Measurements from ENCODE around the gene ANTXR1. TPM values are rescaled to one million over a fixed set of nuclear protein-coding genes. Genes with fewer than 3 reads are reported as not detected.

ANTXR1 gene
- total and polyA plus RNA-seq, 10 donors, result 2.8 to 66.7 (median 36.9) TPM

DNA sequence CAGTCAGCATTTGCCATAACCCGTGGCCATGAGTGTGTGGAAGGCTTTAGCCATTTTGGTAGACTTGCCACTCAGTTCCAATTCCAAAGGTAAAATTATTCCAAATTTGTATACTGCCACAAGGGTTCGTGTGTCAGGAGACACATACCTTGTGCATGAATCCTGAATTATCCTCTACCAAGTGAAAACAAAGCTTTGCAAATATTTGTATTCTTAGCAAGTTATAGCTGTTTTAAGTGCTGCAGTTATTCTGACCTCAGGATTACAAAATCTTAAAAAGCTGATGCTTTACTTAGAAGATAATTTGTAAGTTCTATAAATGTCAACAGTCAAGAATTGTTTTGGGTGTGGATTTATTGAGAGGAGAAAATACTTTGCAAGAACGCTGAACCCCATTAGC lies 100.6 kb downstream of the ANTXR1 start:
- no peak overlapping the region for H3K27ac ChIP-seq
- H3K4me3 ChIP-seq, result no peak overlapping the region
- no peak for DNase-seq
- intact Hi-C loops (cut with DNase I; ENCODE audit: low total_unique reads), result no loop called here
- no peaks in the 10 kb centered on the region for H3K27me3 ChIP-seq (replicated peaks in 1 of 7)
- WGBS, 5 donors, result 76 to 87% (median 79%) methylated on average over 3 of the region's 3 CpGs
- H3K9me3 ChIP-seq, result no peaks in the 10 kb centered on the region
- TF ChIP-seq POLR2A (IDR thresholded peaks at IDR 0.05), result no peak
- TF ChIP-seq, protein P1, sequence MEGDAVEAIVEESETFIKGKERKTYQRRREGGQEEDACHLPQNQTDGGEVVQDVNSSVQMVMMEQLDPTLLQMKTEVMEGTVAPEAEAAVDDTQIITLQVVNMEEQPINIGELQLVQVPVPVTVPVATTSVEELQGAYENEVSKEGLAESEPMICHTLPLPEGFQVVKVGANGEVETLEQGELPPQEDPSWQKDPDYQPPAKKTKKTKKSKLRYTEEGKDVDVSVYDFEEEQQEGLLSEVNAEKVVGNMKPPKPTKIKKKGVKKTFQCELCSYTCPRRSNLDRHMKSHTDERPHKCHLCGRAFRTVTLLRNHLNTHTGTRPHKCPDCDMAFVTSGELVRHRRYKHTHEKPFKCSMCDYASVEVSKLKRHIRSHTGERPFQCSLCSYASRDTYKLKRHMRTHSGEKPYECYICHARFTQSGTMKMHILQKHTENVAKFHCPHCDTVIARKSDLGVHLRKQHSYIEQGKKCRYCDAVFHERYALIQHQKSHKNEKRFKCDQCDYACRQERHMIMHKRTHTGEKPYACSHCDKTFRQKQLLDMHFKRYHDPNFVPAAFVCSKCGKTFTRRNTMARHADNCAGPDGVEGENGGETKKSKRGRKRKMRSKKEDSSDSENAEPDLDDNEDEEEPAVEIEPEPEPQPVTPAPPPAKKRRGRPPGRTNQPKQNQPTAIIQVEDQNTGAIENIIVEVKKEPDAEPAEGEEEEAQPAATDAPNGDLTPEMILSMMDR (IDR thresholded peaks at IDR 0.05 in 8 of 11, conservative IDR thresholded peaks at IDR 0.05 in 3 of 11), result no peak
- no peak for TF ChIP-seq POLR2AphosphoS5 (IDR thresholded peaks at IDR 0.05)
- no peaks in the 10 kb centered on the region for H3K36me3 ChIP-seq
- no peaks in the 10 kb centered on the region for H3K4me1 ChIP-seq

GRCh38 chr2:69114534-69114933 lies 101.6 kb downstream of the ANTXR1 start:
- H3K36me3 ChIP-seq, result no peaks in the 10 kb centered on the region
- H3K4me3 ChIP-seq, result no peak overlapping the region
- no peak overlapping the region for H3K27ac ChIP-seq
- intact Hi-C loops (cut with DNase I; ENCODE audit: low total_unique reads), result no loop called here
- WGBS, 5 donors, result 44 to 100% (median 95%) methylated on average over 1 of the region's 1 CpG
- no peaks in the 10 kb centered on the region for H3K9me3 ChIP-seq
- H3K27me3 ChIP-seq (replicated peaks in 1 of 7), result no peaks in the 10 kb centered on the region
- TF ChIP-seq, protein P1 (IDR thresholded peaks at IDR 0.05 in 8 of 11, conservative IDR thresholded peaks at IDR 0.05 in 3 of 11), result no peak
- no peak for TF ChIP-seq POLR2AphosphoS5 (IDR thresholded peaks at IDR 0.05)
- TF ChIP-seq POLR2A (IDR thresholded peaks at IDR 0.05), result no peak
- no peaks in the 10 kb centered on the region for H3K4me1 ChIP-seq
- no peak for DNase-seq

DNA sequence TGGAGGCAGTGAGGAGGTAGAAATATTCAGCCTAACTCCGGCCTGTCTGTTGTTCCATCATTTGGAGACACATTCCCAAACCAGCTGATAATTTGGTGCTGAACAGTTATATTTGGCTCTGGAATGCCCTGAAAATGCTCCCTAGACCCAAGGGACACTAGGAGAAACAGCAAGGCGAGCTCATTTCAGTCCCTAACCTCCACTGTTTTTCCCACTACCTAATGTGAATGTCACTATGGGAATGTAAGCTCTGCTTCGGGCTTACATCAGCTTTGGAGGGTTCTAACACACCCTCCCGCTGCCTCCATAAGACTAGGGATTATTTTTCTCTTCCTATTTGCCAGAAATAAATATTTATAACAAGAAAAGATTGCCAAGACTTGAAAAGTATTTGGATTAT lies 103.5 kb downstream of the ANTXR1 start:
- TF ChIP-seq, protein P1 (IDR thresholded peaks at IDR 0.05 in 8 of 11, conservative IDR thresholded peaks at IDR 0.05 in 3 of 11), result no peak
- TF ChIP-seq POLR2A (IDR thresholded peaks at IDR 0.05) (no peak), POLR2AphosphoS5 (IDR thresholded peaks at IDR 0.05) (no peak)
- DNase-seq, result no peak
- Histone ChIP-seq H3K27me3 (replicated peaks in 1 of 7) (no peaks in the 10 kb centered on the region), H3K4me3 (no peak overlapping the region), H3K9me3 (no peaks in the 10 kb centered on the region), H3K36me3 (no peaks in the 10 kb centered on the region), H3K27ac (no peak overlapping the region), H3K4me1 (no peaks in the 10 kb centered on the region)
- intact Hi-C loops (cut with DNase I; ENCODE audit: low total_unique reads), result no loop called here
- 72 to 88% (median 80%) methylated on average over 4 of the region's 4 CpGs for WGBS, 5 donors

GRCh38 chr2:69118609-69119008 lies 105.6 kb downstream of the ANTXR1 start:
- intact Hi-C loops (cut with DNase I; ENCODE audit: low total_unique reads), result no loop called here
- Histone ChIP-seq H3K9me3 (no peaks in the 10 kb centered on the region), H3K36me3 (no peaks in the 10 kb centered on the region), H3K27me3 (replicated peaks in 1 of 7) (no peaks in the 10 kb centered on the region), H3K27ac (no peak overlapping the region), H3K4me3 (no peak overlapping the region), H3K4me1 (no peaks in the 10 kb centered on the region)
- peak in 1 of 3 donors; percentile 9 for TF ChIP-seq POLR2AphosphoS5 (IDR thresholded peaks at IDR 0.05)
- TF ChIP-seq POLR2A (IDR thresholded peaks at IDR 0.05), result no peak
- no peak for DNase-seq
- 90 to 97% (median 93%) methylated on average over 13 of the region's 13 CpGs for WGBS, 5 donors

Data from spleen (tissue), 11 donors.